Caco-2 (cell line): ENCODE data around the gene TFEB. TPM values are rescaled to one million over a fixed set of nuclear protein-coding genes. Genes with fewer than 3 reads are reported as not detected.

Experiments used
- BruUV-seq: library from RNA; stranded (reverse); fragments of 400-500 nt; replicated peaks from 2 replicates; lab custom pipeline; 2021; lab: Mats Ljungman, UMichigan
- CTCF ChIA-PET: fragments of 300-600 bp; sonication (Branson Sonifier 250); formaldehyde crosslinking; loops from one replicate; lab custom pipeline; 2022; ENCODE audit warnings: antibody characterized with exemption; lab: Charles Lee
- POLR2A ChIA-PET: fragments of 300-600 bp; sonication (Branson Sonifier 250); formaldehyde crosslinking; loops from one replicate; lab custom pipeline; 2022; ENCODE audit warnings: antibody characterized with exemption; lab: Charles Lee
- DNase-seq, 2 experiments: peaks; one replicate each; pipeline versions ENCODE4 v3.0.0 to v3.0.0-alpha.2; 2020 to 2022
- H3K27me3 ChIP-seq: replicated peaks from 2 replicates; pipeline ENCODE4 v1.6.0; 2011; ENCODE audit warnings: low read length; ENCODE audit not compliant: control insufficient read depth, insufficient read depth
- H3K36me3 ChIP-seq: 2 replicates; pipeline ENCODE4 v1.5.1; 2011; ENCODE audit warnings: low read length; ENCODE audit not compliant: control insufficient read depth, insufficient read depth
- H3K4me1 ChIP-seq: fragments of 250-450 bp; sonication (Bioruptor Pico); 2 replicates; pipeline ENCODE4 v1.5.1; 2020; ENCODE audit warnings: mild to moderate bottlenecking
- H3K4me3 ChIP-seq: 2 replicates; pipeline ENCODE4 v1.5.1; 2011; ENCODE audit warnings: low read depth, mild to moderate bottlenecking, control low read depth, low read length
- H3K9me3 ChIP-seq: fragments of 250-450 bp; sonication (Bioruptor Pico); 2 replicates; pipeline ENCODE4 v1.5.1; 2020; ENCODE audit warnings: mild to moderate bottlenecking, moderate library complexity
- H3K27ac Mint-ChIP-seq: one replicate; pipeline ENCODE4 v1.8.0; 2022; ENCODE audit warnings: mixed read lengths; ENCODE audit not compliant: unreplicated experiment
- H3K27me3 Mint-ChIP-seq: one replicate; pipeline ENCODE4 v1.8.0; 2022; ENCODE audit warnings: mixed read lengths; ENCODE audit not compliant: insufficient read depth, unreplicated experiment
- H3K36me3 Mint-ChIP-seq: one replicate; pipeline ENCODE4 v1.8.0; 2022; ENCODE audit warnings: mild to moderate bottlenecking, mixed read lengths; ENCODE audit not compliant: insufficient read depth, unreplicated experiment
- H3K4me1 Mint-ChIP-seq: one replicate; pipeline ENCODE4 v1.8.0; 2022; ENCODE audit warnings: low read depth, mixed read lengths; ENCODE audit not compliant: unreplicated experiment
- H3K4me3 Mint-ChIP-seq: one replicate; pipeline ENCODE4 v1.8.0; 2022; ENCODE audit warnings: mild to moderate bottlenecking, moderate library complexity, mixed read lengths; ENCODE audit not compliant: unreplicated experiment
- H3K9me3 Mint-ChIP-seq: one replicate; pipeline ENCODE4 v1.8.0; 2022; ENCODE audit warnings: mixed read lengths; ENCODE audit not compliant: unreplicated experiment
- intact Hi-C: fragments of 100-400 bp; cut with micrococcal nuclease; formaldehyde crosslinking; loops from one replicate; pipeline ENCODE4 v1.10.0; 2022; ENCODE audit not compliant: unreplicated experiment
- total RNA-seq: library from RNA; stranded (reverse); gene quantifications from 2 replicates; pipeline ENCODE4 v1.2.3, GENCODE V29; 2022
- TF ChIP-seq, protein P1 (sequence below), 2 experiments: fragments of 200-600 bp in 1 of 2; IDR thresholded peaks; 1 replicate in 1 of 2; 2 replicates in 1 of 2; pipeline versions ENCODE4 v1.5.1 to v1.8.0; 2011 to 2022; ENCODE audit warnings: antibody characterized with exemption in 1 of 2, control low read depth in 1 of 2, inconsistent platforms in 1 of 2, low read depth in 1 of 2, low read length in 1 of 2, mild to moderate bottlenecking in 1 of 2, moderate library complexity in 1 of 2; ENCODE audit not compliant: insufficient read depth in 1 of 2, severe bottlenecking in 1 of 2, unreplicated experiment in 1 of 2

Gene TFEB
- total RNA-seq, 1 experiment from 2014 or later, result 3.8 TPM

DNA sequence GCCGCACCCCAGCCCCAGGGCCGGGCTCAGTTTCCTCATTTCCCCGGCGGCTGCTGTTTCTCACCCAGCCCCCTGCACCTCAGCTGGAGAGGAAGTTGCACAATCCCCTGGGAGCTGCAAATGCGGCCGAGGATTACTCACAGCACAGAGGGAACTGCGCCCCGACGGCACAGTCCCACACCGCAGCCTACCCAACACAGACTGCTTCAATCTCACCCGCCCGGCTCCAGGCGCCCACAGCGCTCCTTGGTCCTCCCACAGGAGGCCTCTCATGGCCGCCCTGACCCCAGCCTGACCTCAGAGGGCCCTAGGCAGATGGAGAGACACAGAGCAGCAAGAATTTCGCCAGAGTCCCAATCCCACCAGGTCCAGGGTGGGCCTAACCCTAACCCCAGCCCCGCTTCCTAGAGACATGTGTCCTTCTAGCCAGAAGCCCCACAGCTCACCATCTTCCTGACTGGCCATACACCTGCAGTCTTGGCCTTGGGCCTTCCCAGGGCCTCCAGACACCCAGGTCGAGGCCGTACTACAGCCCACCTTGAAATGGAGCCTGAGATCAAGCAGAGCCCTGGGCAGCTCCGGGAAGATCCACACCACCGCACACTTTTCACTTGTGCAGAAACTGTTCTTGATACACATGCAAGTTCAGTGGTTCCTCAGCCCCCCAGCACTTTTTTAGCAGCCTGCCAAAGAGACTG is 11.7 kb downstream of the TFEB start:
- H3K4me3 Mint-ChIP-seq, result no peak overlapping the region
- peak overlapping the region; percentile 13 for H3K27ac Mint-ChIP-seq
- no peaks in the 10 kb centered on the region for H3K27me3 ChIP-seq
- H3K9me3 Mint-ChIP-seq, result no peaks in the 10 kb centered on the region
- H3K36me3 Mint-ChIP-seq, result no peaks in the 10 kb centered on the region
- no peaks in the 10 kb centered on the region for H3K36me3 ChIP-seq
- H3K4me1 ChIP-seq, result peaks cover 23% of the 10 kb centered on the region
- BruUV-seq, result no TSS peak
- H3K9me3 ChIP-seq, result no peaks in the 10 kb centered on the region
- TF ChIP-seq, protein P1, sequence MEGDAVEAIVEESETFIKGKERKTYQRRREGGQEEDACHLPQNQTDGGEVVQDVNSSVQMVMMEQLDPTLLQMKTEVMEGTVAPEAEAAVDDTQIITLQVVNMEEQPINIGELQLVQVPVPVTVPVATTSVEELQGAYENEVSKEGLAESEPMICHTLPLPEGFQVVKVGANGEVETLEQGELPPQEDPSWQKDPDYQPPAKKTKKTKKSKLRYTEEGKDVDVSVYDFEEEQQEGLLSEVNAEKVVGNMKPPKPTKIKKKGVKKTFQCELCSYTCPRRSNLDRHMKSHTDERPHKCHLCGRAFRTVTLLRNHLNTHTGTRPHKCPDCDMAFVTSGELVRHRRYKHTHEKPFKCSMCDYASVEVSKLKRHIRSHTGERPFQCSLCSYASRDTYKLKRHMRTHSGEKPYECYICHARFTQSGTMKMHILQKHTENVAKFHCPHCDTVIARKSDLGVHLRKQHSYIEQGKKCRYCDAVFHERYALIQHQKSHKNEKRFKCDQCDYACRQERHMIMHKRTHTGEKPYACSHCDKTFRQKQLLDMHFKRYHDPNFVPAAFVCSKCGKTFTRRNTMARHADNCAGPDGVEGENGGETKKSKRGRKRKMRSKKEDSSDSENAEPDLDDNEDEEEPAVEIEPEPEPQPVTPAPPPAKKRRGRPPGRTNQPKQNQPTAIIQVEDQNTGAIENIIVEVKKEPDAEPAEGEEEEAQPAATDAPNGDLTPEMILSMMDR (IDR thresholded peaks at IDR 0.05; ENCODE audit: insufficient read depth in 1 of 2, low read depth in 1 of 2, low read length in 1 of 2, severe bottlenecking in 1 of 2, unreplicated experiment in 1 of 2), result no peak
- CTCF ChIA-PET, result interaction anchor here (1.1 kb wide), 1 partner anchor 40 kb away, joined by 3 read pairs; no protein-coding TSS in a partner anchor
- no peak overlapping the region for H3K4me3 ChIP-seq
- H3K27me3 Mint-ChIP-seq, result no peaks in the 10 kb centered on the region
- peaks cover 11% of the 10 kb centered on the region for H3K4me1 Mint-ChIP-seq
- no peak for DNase-seq
- POLR2A ChIA-PET, result no interaction called here
- intact Hi-C loops, result no loop called here

DNA sequence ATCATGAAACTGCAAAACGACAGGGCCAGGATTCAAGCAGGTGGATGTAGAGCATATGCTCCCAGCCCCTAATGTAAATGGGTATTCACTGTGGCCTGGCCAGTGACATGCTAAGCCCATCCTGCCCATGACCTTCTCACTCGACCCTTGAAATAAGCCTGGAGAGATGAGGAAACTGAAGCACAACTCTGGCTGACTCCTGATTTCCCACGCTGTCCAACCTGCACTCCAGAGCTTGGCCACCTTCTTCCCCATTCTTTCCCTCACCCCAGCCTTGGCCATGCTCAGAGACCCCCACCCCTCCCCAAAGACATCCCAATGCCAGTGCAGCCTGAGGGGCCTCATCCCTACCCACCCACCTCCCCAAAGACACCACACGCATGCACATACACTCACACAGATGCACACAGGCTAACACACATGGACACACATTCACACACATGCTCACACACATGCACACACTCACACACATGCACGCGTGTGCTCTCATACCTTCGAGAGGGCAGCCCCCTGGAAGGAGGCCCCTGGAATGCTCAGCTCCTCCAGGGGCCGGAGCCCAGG is 12.4 kb downstream of the TFEB start:
- ChIA-PET CTCF (interaction anchor here (1.1 kb wide), 1 partner anchor 40 kb away, joined by 3 read pairs; no protein-coding TSS in a partner anchor), POLR2A (no interaction called here)
- DNase-seq, result no peak
- H3K4me3 Mint-ChIP-seq, result no peak overlapping the region
- peaks cover 23% of the 10 kb centered on the region for H3K4me1 ChIP-seq
- H3K36me3 Mint-ChIP-seq, result no peaks in the 10 kb centered on the region
- H3K4me3 ChIP-seq, result no peak overlapping the region
- TF ChIP-seq, protein P1 (IDR thresholded peaks at IDR 0.05; ENCODE audit: insufficient read depth in 1 of 2, low read depth in 1 of 2, low read length in 1 of 2, severe bottlenecking in 1 of 2, unreplicated experiment in 1 of 2), result no peak
- H3K27me3 ChIP-seq, result no peaks in the 10 kb centered on the region
- no peaks in the 10 kb centered on the region for H3K27me3 Mint-ChIP-seq
- no peaks in the 10 kb centered on the region for H3K9me3 ChIP-seq
- BruUV-seq, result no TSS peak
- no peaks in the 10 kb centered on the region for H3K9me3 Mint-ChIP-seq
- H3K27ac Mint-ChIP-seq, result peak overlapping the region; percentile 13
- H3K4me1 Mint-ChIP-seq, result peaks cover 11% of the 10 kb centered on the region
- intact Hi-C loops, result no loop called here
- no peaks in the 10 kb centered on the region for H3K36me3 ChIP-seq

DNA sequence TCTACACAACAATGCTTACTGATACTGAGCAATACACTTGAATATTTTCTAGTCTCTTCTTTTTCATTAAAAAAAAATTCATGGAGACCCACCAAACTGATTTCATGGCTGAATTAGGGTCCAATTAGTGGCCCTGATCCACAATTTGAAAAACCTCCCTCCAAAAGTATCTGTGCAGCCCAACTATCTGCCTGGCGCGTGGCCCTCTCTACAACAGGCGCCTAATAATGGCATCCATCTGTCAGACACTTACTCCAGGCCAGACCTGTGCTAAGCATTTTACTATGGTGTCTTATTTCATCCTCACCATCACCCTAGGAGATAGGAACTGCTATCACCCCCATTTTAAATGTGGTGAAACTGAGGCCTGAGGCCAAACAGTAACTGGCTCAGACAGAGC is 14.0 kb downstream of the TFEB start:
- BruUV-seq, result no TSS peak
- TF ChIP-seq, protein P1 (IDR thresholded peaks at IDR 0.05; ENCODE audit: insufficient read depth in 1 of 2, low read depth in 1 of 2, low read length in 1 of 2, severe bottlenecking in 1 of 2, unreplicated experiment in 1 of 2), result no peak
- Mint-ChIP-seq H3K36me3 (no peaks in the 10 kb centered on the region), H3K4me3 (no peak overlapping the region), H3K27ac (no peak overlapping the region), H3K9me3 (no peaks in the 10 kb centered on the region), H3K4me1 (peaks cover 11% of the 10 kb centered on the region), H3K27me3 (no peaks in the 10 kb centered on the region)
- ChIA-PET CTCF (no interaction called here), POLR2A (no interaction called here)
- intact Hi-C loops, result no loop called here
- no peak overlapping the region for H3K4me3 ChIP-seq
- peaks cover 23% of the 10 kb centered on the region for H3K4me1 ChIP-seq
- no peaks in the 10 kb centered on the region for H3K36me3 ChIP-seq
- no peaks in the 10 kb centered on the region for H3K9me3 ChIP-seq
- H3K27me3 ChIP-seq, result no peaks in the 10 kb centered on the region
- DNase-seq, result no peak
